CD4-positive, alpha-beta T cell treated with Interleukin-4 for 1 hour (primary cell): Measurements from ENCODE around the gene CD44.
"Not testable (repeated sequence)": the region's sequence is repeated elsewhere in the genome, so short reads cannot be mapped to it uniquely, and the experiment has no call there.

Source experiments
- DNase-seq, 2 donors: peaks; one replicate each; pipeline ENCODE4 v3.0.0-alpha.2; 2020 to 2022

Gene CD44

DNA sequence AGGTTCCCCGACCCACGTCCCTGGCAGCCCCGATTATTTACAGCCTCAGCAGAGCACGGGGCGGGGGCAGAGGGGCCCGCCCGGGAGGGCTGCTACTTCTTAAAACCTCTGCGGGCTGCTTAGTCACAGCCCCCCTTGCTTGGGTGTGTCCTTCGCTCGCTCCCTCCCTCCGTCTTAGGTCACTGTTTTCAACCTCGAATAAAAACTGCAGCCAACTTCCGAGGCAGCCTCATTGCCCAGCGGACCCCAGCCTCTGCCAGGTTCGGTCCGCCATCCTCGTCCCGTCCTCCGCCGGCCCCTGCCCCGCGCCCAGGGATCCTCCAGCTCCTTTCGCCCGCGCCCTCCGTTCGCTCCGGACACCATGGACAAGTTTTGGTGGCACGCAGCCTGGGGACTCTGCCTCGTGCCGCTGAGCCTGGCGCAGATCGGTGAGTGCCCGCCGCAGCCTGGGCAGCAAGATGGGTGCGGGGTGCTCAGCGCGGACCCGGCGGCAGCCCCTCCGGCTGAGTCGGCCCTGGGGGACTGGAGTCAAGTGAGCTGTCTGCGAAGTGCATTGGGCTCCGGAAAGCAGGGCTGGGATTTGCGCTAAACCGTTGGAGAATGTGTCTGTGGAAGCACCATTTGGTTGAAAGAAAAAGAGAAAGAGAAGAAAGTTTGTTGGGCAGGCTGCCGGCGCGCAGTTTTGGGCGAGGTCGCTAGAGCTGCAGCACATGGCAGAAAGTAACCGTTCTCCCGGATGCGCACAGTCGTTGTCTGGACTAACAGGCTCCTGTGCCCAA is at the start of gene CD44:
Gene CD44, plus strand, starts transcription at position 229 of the 779 bp plus-strand sequence. Its CDS starts 133 bp downstream, at position 362.
- peak; percentile 93 to 94 for DNase-seq

DNA sequence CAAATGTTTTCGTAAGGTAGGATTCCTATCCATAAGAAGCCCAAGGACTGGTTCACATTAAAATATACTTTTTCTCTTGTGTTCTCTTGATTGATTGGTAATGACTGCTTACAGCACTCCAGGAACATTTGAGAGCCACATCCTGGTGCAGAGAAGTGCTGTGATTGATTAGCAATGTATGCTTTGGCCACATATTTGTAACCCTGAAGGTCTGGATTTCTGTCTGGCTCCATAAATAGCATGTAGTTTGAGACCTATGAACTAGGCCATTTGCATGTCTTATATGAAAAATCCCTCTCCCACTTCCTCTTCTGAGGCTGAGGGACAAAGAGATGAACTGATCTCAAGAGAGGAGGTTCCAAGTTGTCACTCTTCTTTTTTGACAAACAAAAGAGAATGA is 49.3 kb upstream of the CD44 start:
- DNase-seq = no peak

DNA sequence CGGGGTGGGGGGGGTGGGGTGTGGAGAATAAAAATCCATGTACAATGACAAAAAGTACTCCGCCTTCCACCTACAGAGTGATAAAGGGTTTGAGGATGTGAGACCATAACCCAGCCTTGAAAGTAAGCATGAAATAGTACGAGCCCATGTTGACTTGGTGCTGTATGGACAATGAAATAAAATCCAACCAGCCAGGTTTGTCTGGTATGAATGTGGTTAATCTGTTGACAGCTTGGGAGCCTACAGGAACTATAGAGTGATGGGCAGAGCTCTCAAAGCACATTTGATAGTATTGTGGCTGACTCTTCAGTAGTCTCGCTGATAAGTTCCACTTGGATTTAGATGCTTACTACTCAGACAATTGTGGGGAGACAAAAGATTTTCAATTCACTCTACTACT is 48.8 kb upstream of the CD44 start:
- DNase-seq = no peak

DNA sequence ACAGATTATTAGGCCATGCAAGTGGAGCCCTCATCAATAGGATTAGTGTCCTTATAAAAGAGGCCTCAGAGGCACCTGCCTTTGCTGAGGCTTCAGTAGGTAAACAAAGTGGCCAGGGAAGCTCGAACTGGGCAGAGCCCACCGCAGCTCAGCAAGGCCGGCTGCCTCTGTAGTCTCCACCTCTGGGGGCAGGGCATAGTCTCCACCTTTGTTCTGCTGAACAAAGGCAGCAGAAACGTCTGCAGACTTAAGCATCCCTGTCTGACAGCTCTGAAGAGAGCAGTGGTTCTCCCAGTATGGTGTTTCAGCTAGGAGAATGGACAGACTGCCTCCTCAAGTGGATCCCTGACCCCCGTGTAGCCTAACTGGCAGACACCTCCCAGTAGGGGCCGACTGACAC is 48.0 kb upstream of the CD44 start:
- not testable (repeated sequence) for DNase-seq

DNA sequence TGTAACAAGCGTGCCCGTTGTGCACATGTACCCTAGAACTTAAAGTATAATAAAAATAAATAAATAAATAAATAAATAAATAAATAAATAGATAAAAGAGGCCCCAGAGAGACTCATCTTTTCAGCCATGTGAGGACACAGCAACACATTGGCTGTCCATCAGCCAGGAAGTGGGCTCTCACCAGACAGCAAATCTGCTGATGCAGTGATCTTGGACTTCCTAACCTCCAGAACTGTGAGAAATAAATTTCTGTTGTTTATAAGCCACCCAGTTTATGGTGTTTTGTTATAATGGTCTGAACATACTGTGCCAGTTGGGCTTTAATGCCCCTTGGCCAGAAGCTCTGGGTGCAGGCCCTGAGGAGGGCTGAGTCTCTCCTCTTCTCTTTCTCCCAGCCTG is 42.2 kb upstream of the CD44 start:
- no peak for DNase-seq

DNA sequence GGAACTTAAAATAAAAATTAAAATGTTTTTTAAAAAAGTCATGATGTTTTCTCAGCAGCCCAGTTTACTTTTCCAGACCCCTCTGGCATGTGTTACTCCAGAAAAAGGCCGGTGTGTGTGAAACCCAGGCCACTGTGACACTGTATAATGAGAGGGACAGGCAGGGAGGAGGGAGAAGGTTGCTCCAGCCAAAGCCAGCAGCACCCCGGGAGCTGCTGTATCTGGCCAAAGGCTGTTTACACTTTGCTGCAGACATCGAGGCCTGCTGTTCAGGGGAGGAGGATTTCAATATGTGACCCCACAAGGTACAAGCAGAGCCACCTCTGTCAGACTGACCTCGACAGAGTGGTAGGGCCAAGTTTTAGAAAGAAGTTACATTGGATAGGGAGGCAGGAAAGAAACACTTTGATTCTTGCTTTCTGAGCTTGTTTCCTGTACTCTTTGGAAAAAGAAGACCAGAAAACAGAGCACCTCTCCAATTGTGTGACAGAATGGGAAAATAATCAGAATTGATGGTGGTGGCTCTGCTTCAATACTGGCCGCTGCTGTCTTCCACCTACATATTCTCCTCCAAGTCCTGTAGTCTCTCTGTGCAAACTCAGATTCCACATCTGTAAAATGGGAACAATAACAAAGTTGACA is 41.0 kb upstream of the CD44 start:
- no peak for DNase-seq

DNA sequence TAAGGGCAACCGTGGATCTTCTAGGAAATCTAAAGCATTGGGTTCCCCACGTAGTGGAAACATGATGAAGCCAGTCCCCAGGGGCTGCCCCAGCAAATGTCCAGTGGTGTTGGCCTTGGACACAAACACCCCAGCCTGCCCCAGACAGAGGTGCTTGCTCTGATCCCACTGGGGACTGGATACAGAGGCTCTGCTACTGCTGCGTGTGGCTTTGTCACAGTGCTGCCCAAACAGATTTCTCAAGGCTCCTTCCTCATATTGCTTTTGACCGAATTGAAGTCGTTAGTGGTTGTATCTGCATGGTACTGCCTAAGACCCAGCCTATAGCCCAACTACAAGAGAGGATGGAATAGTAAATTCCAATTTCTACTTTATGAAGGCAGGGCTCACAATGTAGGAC is 40.1 kb upstream of the CD44 start:
- no peak for DNase-seq

DNA sequence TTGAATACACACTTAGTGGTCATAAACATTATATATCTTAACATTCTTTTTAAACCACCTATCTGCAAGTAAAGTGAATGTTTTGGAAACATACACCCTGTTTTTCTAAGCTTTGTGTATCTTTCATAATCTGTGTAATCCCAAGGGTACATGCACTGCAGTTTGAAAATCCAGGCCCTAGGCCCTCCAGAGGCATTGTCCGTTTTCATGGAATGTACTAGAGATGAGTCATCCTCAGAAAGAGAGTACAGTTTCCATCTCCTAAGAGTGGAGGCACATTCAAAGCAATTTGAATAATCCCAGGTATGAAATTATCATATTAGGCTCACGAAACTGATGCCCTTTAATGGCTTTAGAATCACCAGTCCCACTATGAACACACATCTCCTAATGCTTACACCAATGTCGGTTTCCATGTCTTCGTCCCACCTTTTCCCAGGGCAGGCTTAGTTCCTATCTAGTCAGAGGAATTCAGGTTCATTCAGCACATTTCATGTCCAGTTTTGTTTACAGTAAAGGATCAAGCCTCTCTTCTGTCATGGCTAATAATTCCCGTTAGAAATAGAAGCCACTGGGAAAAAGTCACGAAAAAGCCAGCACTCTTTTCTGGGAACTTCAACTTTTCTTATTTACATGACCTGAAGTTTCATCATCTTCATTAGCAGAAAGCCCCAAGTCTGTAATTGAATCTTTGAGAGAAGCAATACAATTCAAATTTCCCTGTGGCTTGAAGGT is 39.5 kb upstream of the CD44 start:
- DNase-seq = no peak

DNA sequence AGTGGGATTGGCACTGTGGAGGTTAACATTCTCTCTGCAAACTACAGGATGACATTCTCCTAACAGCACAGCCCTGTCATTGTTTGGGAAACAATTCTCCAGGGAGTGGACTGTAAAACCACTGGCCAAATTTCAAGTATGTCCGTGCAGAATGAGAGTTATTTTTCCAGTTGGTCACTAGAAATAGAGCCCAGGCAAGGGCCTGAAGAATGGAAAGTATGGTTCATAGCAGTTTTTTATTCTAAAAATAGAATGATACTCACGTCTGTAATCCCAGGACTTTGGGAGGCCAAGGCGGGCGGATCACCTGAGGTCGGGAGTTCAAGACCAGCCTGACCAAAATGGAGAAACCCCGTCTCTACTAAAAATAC is 39.0 kb upstream of the CD44 start:
- no peak for DNase-seq

DNA sequence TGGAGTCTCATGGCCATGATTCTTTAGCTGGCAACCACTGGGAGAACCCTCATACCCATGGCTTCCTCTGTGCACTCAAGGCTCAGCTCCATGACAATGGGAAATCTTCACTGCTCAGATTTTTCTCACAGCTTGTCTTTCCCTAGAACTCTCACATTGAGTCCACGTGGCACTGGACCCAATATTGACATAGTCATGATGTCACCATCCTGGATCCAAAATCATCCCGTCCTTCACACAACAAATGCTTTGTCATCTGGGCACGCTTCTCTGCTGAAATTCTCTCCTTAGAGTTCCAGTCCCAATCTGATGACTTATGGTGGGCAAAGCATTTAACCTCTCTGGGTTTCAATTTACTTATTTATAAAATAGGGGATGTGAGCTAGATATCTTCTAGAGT is 37.7 kb upstream of the CD44 start:
- DNase-seq = no peak

DNA sequence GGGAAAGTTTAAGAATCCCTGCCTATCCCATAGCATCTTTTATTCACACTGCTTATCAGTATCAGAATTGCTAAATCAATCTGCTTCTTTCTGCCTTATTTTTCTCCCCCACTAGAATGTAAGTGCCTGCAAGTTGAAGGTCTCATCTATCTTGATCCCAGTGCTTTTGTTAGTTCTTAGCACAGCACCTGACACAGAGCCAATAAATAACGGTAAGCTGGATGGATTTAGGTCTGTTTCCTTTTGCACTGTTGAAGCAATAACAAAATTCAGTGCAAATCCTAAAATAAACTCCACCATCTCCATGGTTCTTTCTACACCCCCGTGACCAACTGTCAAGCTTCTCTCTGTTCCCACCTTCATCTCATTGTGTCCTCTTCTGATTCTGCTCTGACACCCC is 36.7 kb upstream of the CD44 start:
- DNase-seq = no peak

DNA sequence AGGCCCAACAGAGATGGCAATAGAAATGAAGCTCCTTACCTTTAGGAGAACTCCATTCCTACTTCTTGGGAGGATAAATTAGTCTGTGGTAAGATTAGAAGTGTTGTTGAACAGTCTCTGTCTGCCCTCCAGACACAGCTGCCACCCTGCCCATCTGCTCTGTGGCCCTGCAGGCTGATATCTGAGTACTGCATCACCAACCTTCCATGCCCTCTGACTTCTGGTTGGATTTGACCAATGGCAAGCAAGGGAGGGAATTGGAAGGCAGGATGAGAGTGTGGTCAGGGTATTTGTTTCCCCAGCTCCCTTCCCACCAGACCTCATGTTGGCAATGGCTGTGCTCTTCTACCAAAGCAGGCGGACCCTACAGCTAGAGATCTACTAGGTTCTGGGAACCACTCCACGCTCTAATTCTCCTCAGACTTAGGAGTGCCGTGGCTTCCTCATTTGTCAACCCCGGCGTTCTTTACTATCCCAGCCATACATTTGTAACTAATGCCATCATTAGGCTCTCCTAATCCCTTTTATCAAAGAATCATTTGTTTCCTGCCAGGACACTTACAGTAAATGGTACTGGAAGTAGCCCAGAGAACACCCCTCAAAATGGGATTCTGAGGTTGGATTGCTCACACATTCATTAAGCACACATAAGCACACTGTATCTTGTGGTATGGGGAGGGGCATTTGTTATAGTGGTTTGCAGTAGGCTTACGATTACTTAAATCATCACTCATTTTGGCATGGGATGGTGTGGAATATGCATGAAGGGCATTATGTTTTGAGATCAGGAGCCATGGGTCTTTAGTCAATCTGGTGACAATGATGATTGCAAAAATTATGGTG is 35.4 kb upstream of the CD44 start:
- no peak for DNase-seq

DNA sequence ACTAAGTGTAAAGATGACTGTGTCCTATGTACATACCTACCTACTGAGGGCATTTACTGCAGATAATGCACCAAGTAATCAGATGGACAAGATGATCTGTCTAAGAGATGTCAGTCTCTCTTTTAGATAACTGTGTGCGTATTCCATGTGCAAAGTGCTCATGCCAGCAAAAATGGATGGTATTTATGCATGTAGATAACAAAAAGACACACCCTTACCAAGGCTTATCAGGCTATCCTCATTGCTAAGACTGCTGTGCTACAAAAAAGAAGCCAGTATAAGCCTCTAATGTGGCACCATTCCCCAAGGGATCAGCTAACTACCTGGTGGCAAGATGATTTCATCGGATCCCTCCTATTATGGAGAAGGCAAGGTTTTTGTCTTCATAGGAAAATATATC is 34.3 kb upstream of the CD44 start:
- DNase-seq = no peak

DNA sequence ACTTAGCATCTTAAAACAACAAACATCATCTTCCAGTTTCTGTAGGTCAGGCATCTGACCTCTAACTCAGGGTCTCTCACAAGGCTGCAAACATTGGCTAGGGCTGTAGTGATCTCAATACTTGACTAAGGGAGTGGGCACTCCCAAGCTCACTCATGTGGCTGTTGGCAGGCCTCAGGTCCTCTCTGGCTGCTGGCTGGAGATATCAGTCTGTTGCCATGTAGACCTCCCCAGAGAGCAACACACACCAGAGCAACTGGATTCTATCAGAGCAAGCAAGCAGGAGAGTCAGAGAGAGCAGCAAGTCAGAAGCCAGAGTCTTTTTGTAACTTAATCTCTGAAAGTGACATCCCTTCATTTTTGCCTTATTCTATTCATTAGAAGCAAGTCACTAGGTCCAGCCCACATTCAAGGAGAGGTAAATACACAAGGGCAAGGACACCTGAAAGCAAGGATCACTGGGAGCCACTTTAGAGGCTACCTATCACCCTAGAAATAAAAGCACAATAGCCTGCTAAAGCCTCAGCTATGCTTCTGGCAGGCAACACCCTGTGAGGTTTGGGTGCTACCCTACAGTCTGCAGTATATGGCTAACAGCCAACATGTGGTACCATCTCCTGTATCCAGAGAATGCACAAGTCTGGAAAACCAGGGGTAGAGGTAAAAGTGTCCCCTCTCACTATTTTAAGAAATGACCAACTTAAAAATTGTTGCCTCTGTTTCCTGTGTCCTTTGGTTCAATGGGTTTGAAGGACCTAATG is 33.5 kb upstream of the CD44 start:
- no peak for DNase-seq

DNA sequence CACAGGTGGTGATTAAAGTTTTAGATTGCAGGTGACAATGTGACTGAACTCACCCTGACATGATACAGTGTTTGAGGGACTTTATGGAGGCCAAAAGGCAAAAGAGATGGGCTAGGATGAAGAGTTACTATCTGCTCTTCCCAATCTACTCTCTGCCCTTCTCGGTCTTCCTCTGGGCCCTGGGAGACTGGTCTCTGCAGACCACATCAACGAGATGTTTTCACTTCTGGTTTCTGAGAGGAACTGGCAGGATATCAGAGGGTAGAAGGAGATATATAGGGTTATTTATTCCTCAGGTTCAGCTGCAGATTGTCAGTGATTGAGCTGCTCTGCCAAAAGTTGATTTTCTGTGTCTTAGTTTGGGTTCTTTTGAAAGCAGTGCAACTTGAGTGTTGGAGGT is 32.4 kb upstream of the CD44 start:
- peak in 1 of 2 donors; percentile 33 for DNase-seq

DNA sequence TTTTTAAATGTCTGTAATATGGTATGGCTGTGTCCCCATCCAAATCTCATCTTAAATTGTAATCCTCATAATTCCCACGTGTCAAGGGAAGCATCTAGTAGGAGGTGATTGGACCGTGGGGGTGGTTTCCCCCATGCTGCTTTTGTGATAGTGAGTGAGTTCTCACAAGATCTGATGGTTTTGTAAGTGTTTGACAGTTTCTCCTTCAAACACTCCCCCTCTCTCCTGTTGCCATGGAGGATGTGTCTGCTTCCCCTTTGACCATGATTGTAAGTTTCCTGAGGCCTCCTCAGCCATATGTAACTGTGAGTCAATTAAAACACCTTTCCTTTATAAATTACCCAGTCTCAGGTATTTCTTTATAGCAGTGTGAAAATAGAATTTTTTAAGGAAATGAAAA is 31.1 kb upstream of the CD44 start:
- peak in 1 of 2 donors; percentile 18 for DNase-seq

DNA sequence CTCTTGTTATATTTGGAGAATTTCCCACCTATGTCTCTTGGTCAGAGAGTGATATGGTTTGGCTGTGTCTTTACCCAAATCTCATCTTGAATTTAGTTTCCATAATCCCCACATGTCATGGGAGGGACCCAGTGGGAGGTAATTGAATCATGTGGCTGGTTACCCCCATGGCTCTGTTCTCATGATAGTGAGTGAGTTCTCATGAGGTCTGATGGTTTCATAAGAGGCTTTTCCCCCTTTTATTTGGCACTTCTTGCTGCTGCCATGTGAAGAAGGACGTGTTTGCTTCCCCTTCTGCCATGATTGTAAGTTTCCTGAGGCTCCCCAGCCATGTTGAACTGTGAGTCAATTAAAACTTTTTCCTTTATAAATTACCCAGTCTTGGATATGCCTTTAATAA is 30.6 kb upstream of the CD44 start:
- DNase-seq = not testable (repeated sequence)

DNA sequence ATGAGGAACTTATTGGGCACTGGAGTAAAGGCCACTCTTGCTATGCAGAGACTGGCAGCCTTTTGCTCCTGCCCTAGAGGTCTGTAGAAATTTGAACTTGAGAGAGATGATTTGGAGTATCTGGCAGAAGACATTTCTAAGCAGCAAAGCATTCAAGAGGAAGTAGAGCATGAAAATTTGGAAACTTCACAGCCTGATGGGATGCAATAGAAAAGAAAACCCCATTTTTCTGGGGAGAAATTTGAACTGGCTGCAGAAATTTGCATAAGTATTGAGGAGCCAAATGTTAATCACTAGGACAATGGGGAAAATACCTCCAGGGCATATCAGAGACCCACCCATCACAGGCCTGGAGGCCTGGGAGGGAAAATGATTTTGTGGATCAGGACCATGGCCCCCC is 29.9 kb upstream of the CD44 start:
- DNase-seq = no peak

DNA sequence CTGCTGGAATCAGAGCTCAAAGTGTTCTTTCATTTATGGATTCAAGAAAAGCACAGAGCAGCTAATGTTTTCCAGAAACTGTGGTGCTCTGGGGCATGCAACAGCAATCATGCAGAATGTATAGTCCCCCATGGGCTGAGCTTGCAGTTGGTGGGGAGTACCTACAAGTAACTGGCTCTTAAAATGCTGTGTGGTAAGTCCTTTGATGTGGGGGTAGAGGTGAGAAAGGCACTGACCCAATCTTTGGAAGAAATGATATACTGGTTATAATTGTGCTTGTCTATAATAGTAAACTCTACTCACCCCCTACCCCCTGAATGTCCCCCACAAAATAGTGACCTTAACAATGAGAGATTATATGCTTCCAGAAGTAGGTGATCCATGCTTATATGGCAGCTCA is 29.1 kb upstream of the CD44 start:
- no peak for DNase-seq

DNA sequence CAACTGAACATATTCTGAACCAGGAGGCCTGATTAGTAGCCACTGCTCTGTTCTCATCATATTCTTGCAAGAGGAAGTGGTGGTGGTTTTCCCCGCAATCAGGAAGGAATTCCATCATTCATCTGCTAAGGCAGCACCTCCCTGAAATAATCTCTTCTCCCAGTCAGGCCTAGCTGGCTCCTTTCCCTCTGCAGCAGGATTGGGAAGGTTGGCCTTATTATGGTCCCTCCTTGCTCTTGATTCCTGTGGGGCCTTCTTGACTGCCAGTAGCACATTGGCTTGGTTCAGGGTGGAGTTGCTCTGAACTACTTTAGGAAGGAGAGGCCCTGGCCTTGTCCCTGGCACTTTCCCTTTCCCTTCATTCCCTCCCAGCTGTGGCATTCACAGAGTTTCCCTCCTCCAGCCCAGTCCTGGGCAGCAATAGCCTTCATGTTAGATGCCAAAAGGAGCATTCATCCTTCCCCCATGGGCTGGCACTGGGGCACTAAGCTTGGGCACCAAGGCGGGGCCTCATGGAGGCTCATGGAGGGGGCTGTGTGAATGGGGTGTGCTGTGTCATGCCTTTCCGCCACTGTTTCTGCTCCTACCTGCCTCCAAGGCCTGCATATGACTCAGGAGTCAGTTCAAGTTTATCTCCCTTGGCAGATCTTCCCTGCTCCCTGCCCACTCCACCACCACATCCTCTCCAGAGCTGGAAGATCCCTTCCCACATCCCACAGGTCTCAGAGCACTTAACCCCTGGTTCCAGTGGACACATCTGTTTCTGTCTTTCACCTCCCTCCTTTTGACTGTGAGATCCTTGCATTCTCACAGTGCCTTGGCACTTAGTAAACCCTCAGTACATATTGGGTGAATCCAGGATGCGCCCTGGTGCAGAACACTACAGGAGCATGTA is 27.6 kb upstream of the CD44 start:
- no peak for DNase-seq
